ENCODE results near the gene POLD2.
A peak's percentile ranks its signal among the peaks of the same experiment; 100 is the strongest.

Gene POLD2

GRCh38 chr7:44149571-44150465 is 26.5 kb upstream of the POLD2 start:
- no peaks in the 10 kb centered on the region for H3K9me3 Mint-ChIP-seq
- no peak overlapping the region for H3K27ac Mint-ChIP-seq (ENCODE audit: low read depth)
- DNase-seq (ENCODE audit: low spot score in 2 of 2): no peak
- no peak for ATAC-seq (replicated peaks; ENCODE audit: extremely low read depth, poor library complexity, severe bottlenecking)
- H3K27me3 Mint-ChIP-seq: peaks cover 10% of the 10 kb centered on the region
- no peaks in the 10 kb centered on the region for H3K4me1 Mint-ChIP-seq
- no peaks in the 10 kb centered on the region for H3K36me3 Mint-ChIP-seq (ENCODE audit: insufficient read depth)
- no peak overlapping the region for H3K4me3 Mint-ChIP-seq

DNA sequence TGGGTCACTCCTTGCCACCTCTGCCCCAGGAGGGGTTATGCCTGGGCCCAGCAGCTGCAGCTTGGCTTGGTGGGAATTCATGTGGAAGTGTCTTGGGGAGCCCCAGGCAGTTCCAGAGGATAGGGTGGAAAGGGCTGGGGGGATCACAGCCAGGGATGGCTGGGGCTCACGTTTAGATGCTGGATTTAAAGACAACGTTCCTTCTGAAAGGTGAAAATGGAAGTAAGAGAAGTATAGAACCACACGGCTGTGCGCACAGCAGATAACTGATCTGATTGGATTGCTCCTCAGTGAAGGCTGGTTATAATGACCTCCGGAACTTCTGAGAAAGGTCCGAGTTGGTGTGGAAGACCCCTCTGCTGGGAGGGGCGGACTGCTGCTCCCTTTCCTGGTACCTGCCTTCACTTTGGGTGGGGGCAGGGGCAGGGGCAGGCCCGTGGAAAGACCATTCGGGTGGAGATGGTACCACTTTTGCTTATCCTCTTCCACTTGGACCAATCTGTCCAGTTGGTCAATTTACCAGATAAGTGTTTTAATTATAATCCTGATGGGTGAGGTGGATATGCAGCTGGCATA is 25.7 kb upstream of the POLD2 start:
- H3K27me3 Mint-ChIP-seq: peaks cover 13% of the 10 kb centered on the region
- no peak overlapping the region for H3K27ac Mint-ChIP-seq (ENCODE audit: low read depth)
- no peak overlapping the region for H3K4me3 Mint-ChIP-seq

GRCh38 chr7:44148166-44148565 is 24.8 kb upstream of the POLD2 start:
- no peak for DNase-seq (ENCODE audit: low spot score in 2 of 2)
- Mint-ChIP-seq H3K36me3 (ENCODE audit: insufficient read depth) (no peaks in the 10 kb centered on the region), H3K4me1 (no peaks in the 10 kb centered on the region), H3K9me3 (no peaks in the 10 kb centered on the region), H3K4me3 (no peak overlapping the region), H3K27me3 (peaks cover 13% of the 10 kb centered on the region), H3K27ac (ENCODE audit: low read depth) (no peak overlapping the region)
- no peak for ATAC-seq (replicated peaks; ENCODE audit: extremely low read depth, poor library complexity, severe bottlenecking)

More for the DNA sequence above, 25.7 kb upstream of the POLD2 start:
- no peaks in the 10 kb centered on the region for H3K4me1 Mint-ChIP-seq
- ATAC-seq (replicated peaks; ENCODE audit: extremely low read depth, poor library complexity, severe bottlenecking) (no peak), DNase-seq (ENCODE audit: low spot score in 2 of 2) (no peak)
- no peaks in the 10 kb centered on the region for H3K9me3 Mint-ChIP-seq
- H3K36me3 Mint-ChIP-seq (ENCODE audit: insufficient read depth): no peaks in the 10 kb centered on the region

- Mint-ChIP-seq H3K27me3 (peaks cover 13% of the 10 kb centered on the region), H3K4me1 (no peaks in the 10 kb centered on the region), H3K4me3 (peak overlapping the region; percentile 32), H3K27ac (ENCODE audit: low read depth) (no peak overlapping the region), H3K36me3 (ENCODE audit: insufficient read depth) (no peaks in the 10 kb centered on the region), H3K9me3 (no peaks in the 10 kb centered on the region)
- DNase-seq (ENCODE audit: low spot score in 2 of 2) (no peak), ATAC-seq (replicated peaks; ENCODE audit: extremely low read depth, poor library complexity, severe bottlenecking) (no peak)
Measured at GRCh38 chr7:44147026-44147991, 24.0 kb upstream of the POLD2 start.

- H3K27ac Mint-ChIP-seq (ENCODE audit: low read depth): no peak overlapping the region
Measured at GRCh38 chr7:44145969-44146911, 22.9 kb upstream of the POLD2 start.

DNA sequence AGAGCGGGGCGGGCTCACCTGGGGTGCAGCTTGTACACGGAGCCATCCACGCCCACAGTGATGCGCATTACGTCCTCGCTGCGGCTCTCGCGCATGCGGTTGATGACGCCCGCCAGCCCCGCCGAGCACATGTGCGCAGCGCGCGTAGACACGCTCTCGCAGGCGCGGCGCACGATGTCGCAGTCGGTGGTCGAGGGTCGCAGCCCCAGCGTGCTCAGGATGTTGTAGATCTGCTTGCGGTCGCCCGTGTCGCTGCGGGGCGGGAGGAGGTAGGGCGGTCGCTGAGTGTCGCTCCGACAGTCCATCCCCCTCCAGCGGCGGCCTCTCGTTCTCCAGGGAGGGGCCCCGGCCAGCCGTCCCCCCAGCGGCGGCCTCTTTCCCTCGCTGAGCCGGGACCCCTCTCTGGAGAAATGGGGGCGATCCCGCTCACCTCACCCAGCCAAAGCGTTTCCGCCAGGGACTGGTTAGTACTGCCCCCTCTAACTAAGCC is 22.2 kb upstream of the POLD2 start:
- H3K27me3 Mint-ChIP-seq: peaks cover 13% of the 10 kb centered on the region
- no peak for DNase-seq (ENCODE audit: low spot score in 2 of 2)

More at GRCh38 chr7:44145969-44146911, 22.9 kb upstream of the POLD2 start:
- Mint-ChIP-seq H3K4me1 (no peaks in the 10 kb centered on the region), H3K4me3 (peak overlapping the region; percentile 54), H3K9me3 (no peaks in the 10 kb centered on the region), H3K27me3 (peaks cover 13% of the 10 kb centered on the region), H3K36me3 (ENCODE audit: insufficient read depth) (no peaks in the 10 kb centered on the region)
- ATAC-seq (replicated peaks; ENCODE audit: extremely low read depth, poor library complexity, severe bottlenecking) (peak; percentile 24), DNase-seq (ENCODE audit: low spot score in 2 of 2) (no peak)

GRCh38 chr7:44144968-44145478 is 21.7 kb upstream of the POLD2 start:
- no peak overlapping the region for H3K27ac Mint-ChIP-seq (ENCODE audit: low read depth)
- H3K36me3 Mint-ChIP-seq (ENCODE audit: insufficient read depth): no peaks in the 10 kb centered on the region
- no peaks in the 10 kb centered on the region for H3K9me3 Mint-ChIP-seq
- DNase-seq (ENCODE audit: low spot score in 2 of 2): no peak
- no peaks in the 10 kb centered on the region for H3K4me1 Mint-ChIP-seq
- ATAC-seq (replicated peaks; ENCODE audit: extremely low read depth, poor library complexity, severe bottlenecking): no peak
- H3K4me3 Mint-ChIP-seq: peak overlapping the region; percentile 54
- H3K27me3 Mint-ChIP-seq: peaks cover 17% of the 10 kb centered on the region

More for the DNA sequence above, 22.2 kb upstream of the POLD2 start:
- Mint-ChIP-seq H3K27ac (ENCODE audit: low read depth) (no peak overlapping the region), H3K36me3 (ENCODE audit: insufficient read depth) (no peaks in the 10 kb centered on the region), H3K4me3 (peak overlapping the region; percentile 54), H3K9me3 (no peaks in the 10 kb centered on the region), H3K4me1 (no peaks in the 10 kb centered on the region)
- peak; percentile 43 for ATAC-seq (replicated peaks; ENCODE audit: extremely low read depth, poor library complexity, severe bottlenecking)

DNA sequence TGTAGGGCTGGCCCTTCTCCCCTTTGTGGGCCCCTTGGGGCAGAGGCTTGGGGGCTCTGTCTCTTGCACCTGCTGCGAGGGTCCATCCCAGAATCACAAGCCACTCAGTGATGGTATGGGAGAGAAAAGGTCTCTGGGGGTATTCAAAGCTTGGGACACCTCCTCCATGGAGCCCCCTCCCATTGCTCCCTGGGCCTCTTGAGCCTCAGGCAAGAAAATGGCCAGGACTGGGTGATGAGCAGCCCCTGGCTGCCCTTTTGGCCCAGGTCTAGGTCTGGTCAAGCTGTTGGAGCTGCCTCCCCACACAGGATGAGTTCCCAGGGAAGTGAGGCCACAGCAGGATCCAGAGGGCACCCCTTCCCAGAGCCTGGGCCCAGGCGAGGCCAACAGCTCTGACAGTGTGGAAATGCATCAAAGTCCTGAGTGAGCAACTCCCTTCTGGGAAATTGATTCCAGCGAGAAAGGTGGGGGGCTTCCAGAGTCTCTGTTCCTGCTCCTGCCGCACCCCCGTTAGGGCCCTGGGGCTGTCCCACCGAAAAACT is 21.1 kb upstream of the POLD2 start:
- H3K4me1 Mint-ChIP-seq: no peaks in the 10 kb centered on the region
- no peak overlapping the region for H3K4me3 Mint-ChIP-seq
- no peak for ATAC-seq (replicated peaks; ENCODE audit: extremely low read depth, poor library complexity, severe bottlenecking)
- H3K36me3 Mint-ChIP-seq (ENCODE audit: insufficient read depth): no peaks in the 10 kb centered on the region
- H3K27me3 Mint-ChIP-seq: peaks cover 23% of the 10 kb centered on the region
- no peaks in the 10 kb centered on the region for H3K9me3 Mint-ChIP-seq
- DNase-seq (ENCODE audit: low spot score in 2 of 2): no peak
- no peak overlapping the region for H3K27ac Mint-ChIP-seq (ENCODE audit: low read depth)

- H3K4me1 Mint-ChIP-seq: no peaks in the 10 kb centered on the region
- DNase-seq (ENCODE audit: low spot score in 2 of 2): no peak
- no peaks in the 10 kb centered on the region for H3K36me3 Mint-ChIP-seq (ENCODE audit: insufficient read depth)
- peaks cover 30% of the 10 kb centered on the region for H3K27me3 Mint-ChIP-seq
- no peak for ATAC-seq (replicated peaks; ENCODE audit: extremely low read depth, poor library complexity, severe bottlenecking)
- no peak overlapping the region for H3K27ac Mint-ChIP-seq (ENCODE audit: low read depth)
- no peak overlapping the region for H3K4me3 Mint-ChIP-seq
- no peaks in the 10 kb centered on the region for H3K9me3 Mint-ChIP-seq
Measured at GRCh38 chr7:44143646-44144250, 20.4 kb upstream of the POLD2 start.

DNA sequence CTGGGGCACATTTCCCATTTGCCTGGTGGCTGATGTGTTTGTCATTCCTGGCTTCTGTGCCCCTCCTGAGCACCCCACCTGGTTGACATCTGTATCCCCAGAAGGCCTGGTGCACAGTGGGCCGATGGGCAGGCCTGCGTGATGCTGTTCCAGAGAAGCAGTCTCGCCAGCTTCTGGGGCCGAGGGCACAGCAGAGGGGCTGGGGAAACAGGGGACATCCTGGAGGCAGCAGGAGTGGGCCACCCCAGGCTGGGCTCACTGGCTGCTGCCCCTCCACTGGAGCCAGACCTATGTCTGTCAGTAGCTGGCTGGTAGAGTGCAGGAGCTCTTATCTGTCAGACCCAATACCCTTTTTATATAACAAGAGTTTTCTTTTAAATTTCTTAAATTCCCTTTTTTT is 18.7 kb upstream of the POLD2 start:
- no peaks in the 10 kb centered on the region for H3K4me1 Mint-ChIP-seq
- H3K4me3 Mint-ChIP-seq: no peak overlapping the region
- DNase-seq (ENCODE audit: low spot score in 2 of 2) (no peak), ATAC-seq (replicated peaks; ENCODE audit: extremely low read depth, poor library complexity, severe bottlenecking) (no peak)
- no peak overlapping the region for H3K27ac Mint-ChIP-seq (ENCODE audit: low read depth)
- no peaks in the 10 kb centered on the region for H3K9me3 Mint-ChIP-seq
- H3K36me3 Mint-ChIP-seq (ENCODE audit: insufficient read depth): no peaks in the 10 kb centered on the region
- H3K27me3 Mint-ChIP-seq: peaks cover 37% of the 10 kb centered on the region
